Midbrain (tissue), 1 donor: ENCODE measurements around the gene UNC93B1.

Experiments used
- DNase-seq: peaks from one replicate; lab custom pipeline; 2025; lab: John Stamatoyannopoulos, UW

Gene UNC93B1

DNA sequence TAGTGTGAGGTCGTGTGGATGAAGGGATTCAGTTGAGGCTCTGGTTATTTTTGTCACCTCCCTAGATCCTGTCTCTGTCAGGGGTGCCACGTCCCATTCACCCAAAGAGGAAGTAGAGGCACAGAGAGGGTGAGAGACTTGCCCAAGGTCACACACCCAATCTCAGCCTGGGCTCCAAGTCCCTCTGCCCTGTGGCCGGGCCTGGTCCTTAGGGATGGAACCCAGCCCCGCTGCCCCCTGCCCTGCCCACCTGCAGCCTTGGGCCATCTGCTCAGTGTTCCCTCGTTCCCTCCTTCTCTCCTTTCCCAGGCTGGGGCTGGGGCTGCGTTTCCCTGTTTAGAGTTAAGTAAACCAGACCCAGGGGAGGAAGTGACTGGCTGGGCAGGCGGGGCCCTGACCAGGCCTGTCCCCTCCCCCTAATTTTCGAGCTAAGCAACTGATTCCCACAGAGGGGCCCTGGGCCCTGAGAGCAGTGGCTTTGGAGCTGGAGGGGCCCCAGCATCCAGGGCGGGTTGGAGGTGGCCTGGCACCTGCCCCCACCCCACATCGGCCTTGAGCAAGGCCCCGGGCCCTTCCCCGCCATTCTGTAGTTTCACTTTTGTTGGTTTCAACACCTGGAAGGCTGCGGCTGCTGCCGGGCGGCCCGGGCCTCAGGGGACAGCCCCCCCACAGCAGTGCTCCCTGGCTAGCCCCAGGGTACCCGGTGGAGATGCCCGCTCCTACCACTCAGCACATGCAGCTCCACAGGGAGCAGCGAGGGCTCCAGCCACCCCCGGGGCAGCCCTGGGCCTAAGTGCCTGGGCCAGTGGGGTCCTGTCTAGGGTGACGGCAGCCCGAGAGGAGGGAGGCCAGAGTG is 36.4 kb upstream of the UNC93B1 start:
- DNase-seq: no peak

DNA sequence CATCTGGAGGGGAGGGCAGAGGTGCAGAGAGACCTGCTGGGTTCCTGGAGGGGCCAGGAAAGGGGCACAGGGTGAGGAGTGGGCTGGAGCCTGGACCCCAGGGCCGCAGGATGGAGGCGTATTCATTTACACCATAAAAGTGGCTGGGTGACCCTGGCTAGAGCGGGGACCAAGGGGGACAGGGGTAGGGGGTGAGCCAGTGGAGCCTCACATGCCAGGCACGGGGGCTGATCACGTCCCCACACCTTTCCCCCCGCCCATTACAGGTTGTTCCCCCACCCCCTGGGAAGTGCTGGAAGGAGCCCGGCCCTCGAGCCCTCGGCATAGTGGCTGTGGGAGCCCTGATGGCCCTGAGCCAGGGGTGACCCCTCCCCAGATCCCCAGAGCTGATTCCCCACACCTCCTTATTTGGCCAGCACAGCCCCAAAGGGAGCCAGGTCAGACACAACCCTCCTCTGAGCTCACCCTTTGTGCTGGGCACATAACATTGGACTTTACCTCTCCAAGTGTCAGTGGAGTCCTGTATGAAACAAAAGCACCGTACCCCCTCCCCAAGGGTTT is 35.7 kb upstream of the UNC93B1 start:
- DNase-seq: no peak

DNA sequence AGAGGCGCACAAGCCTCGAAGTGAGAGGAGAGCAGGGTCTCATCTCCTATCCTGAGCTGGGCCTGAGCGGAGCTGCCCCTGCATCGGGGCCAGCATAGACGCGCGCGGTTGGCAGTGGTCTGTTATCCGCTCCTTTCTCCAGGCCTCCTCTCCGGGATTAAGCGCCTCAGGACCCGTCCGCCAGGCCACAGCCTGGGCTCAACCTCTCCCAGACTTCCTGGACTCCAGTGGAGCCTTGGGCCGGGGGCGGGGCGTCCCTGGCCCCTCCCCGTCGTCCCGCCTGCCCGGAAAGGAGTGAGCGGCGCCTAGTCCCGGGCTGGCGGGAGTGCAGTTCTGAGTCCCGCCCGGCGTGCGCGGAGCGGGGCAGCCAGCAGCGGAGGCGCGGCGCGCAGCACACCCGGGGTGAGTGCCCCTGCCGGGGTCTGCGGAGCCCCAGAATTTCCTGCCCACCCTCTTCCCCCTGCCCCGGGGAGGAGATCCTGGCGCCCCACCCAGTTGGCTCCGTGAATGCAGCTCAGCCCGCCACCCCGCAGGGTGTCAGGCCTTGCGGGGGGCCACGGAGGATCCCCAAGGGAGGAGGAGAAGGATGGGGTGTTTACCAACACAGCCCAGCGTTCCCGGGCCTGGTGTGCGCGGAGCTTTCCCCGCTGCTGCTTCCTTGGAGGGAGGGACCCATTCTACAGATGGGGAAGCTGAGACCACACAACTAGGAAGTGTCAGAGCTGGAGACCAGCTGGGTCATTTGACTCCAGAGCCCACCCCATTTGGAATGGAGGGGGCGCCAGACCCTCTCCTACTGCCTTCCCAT is 35.0 kb upstream of the UNC93B1 start, which contains the start of gene TCIRG1:
Gene TCIRG1, plus strand, starts transcription at position 308 of the 808 bp plus-strand sequence. CDS start 2,247 bp downstream, outside the sequence.
- DNase-seq: peak; percentile 55

DNA sequence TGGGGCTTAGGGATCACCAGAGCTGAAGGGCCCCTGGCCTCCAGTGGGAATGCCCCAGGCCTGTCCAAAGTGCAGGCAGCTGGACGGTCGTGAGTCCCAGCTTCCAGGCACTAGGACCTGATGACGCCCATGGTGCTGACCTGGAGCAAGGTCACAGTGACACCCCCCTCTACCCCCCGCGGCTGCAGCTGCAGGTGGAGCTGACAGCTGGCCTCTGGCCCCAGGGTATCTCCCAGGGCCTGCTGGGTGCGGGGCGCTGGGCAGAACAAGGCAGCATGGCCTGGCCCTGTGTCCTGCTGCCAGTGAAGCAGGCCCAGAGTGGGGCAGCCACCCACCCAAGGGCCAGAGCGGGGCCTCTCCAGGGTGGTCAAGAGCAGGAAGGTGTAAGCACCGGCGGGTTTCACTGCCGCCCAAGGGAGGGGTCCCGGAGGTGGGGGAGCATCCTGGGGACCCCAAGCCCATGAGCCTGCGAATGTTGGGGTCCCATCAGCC is 34.4 kb upstream of the UNC93B1 start:
- DNase-seq: no peak

DNA sequence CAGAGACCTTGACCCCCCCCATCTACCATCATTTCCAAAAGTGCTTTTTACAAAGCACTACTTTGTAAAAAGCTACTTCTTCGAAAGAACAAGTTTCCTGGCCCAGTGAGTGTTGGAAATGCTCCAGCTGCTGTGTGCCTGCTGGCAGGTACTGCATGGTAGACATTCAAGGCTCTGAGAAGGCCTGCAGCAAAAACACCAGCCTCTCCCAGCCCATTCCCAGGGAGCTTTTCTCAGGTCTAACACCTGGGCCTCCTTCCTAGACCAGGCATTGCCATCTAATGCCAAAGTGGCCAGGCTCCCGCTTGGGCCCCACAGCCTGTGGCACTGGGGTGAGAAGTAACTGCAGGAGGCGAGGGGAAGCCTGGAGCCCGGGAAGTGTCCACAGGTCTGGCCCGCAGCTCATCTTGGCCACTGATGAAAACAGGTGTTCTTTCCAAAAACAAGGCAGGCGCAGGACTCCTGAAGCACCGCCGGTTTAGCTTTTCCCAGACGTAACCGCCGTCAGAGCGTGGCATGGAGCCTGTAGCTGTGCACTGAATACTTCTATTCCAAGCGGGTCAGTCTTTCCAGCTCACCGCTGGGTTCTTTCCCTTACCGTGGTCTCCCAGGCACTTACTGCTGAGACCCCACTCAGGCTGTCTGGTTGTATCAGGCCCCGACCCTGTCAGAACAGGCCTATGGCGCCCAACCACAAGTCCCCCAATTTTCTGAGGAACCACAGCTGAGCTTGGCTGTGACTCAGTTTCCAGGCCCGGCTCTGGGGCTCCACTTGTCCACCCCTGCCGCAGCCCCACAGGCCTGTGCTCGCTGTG is 33.7 kb upstream of the UNC93B1 start:
- peak; percentile 30 for DNase-seq

DNA sequence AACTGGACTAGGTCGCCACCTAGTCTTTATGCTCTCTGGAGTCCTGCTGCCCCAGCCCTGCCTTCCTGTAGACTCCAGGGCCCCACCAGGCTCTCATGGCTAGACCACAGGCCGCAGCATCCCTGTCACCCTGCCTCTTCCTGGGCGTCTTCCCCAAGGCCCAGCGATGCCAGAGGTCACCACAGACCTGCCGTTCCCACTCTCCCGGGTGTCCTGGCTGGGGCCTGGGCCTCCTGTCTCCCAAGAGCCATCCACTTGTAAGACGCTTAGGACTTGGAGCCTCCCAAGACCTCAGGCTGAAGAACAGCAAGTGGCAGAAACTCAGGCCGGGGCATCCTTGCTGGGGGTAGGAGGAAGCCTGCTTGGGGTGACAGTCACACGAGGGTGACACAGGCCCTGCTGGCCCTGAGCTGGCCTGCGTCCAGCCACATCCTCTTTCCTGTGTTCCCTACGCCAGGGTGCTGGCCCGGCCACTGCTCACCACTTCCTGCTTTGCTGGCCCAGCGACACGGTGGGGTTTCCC is 32.9 kb upstream of the UNC93B1 start:
- DNase-seq: no peak

DNA sequence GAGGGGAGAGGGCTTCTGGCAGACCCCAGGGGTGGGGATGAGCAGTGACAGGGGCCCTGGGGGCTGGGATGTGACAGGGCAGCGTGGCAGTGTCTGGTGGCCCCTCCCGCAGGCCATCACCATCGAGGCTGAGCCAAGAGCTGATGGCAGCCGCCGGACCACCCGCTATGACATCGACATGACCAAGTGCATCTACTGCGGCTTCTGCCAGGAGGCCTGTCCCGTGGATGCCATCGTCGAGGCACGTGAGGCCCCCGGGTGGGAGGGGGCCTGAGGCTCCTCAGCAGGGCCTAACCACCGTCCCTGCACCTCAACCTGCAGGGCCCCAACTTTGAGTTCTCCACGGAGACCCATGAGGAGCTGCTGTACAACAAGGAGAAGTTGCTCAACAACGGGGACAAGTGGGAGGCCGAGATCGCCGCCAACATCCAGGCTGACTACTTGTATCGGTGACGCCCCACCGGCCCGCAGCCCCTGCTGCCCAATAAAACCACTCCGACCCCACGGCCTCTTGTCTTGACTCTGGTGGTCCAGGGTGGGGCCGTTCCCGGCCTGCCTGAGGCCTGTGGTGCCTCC is 32.3 kb upstream of the UNC93B1 start:
- DNase-seq: no peak

DNA sequence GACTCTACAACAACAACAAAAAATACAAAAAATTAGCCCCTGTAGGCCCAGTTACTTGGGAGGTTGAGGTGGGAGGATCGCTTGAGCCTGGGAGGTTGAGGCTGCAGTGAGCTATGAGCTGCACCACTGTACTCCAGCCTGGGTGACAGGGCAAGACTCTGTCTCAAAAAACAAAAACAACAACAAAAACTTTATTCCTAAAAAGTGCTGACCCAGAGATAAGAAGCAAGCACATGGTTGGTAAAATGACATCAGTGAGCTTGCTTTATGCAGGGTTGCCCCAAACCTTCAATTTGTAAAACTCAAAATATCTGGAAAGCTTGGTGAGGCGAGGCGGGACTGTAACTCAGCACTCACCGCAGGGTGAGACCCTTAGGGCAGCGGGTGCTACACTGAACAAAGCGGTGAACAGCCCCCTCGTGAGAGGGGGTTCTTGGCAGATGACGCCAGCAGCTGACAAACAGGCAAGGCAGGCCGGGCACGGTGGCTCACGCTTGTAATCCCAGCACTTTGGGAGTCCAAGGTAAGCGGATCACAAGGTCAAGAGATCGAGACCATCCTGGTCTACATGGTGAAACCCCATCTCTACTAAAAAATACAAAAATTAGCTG is 31.5 kb upstream of the UNC93B1 start:
- DNase-seq: no peak

DNA sequence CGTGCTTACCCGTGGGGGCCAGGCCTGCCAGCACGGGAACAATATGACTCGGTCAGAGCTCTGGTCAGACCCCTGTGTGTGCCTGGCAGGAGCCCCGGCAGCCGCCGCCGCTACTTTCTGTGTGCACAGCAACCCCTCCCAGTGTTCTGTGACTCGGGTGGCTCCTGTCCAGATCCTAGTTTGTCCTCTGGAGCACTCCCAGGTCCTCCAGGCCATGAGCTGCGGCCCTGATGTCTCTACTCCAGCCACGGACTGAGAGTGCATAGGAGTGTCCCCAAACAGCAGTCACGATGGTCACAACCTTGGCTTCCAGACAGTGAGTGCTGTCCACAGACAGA is 29.8 kb upstream of the UNC93B1 start:
- no peak for DNase-seq

DNA sequence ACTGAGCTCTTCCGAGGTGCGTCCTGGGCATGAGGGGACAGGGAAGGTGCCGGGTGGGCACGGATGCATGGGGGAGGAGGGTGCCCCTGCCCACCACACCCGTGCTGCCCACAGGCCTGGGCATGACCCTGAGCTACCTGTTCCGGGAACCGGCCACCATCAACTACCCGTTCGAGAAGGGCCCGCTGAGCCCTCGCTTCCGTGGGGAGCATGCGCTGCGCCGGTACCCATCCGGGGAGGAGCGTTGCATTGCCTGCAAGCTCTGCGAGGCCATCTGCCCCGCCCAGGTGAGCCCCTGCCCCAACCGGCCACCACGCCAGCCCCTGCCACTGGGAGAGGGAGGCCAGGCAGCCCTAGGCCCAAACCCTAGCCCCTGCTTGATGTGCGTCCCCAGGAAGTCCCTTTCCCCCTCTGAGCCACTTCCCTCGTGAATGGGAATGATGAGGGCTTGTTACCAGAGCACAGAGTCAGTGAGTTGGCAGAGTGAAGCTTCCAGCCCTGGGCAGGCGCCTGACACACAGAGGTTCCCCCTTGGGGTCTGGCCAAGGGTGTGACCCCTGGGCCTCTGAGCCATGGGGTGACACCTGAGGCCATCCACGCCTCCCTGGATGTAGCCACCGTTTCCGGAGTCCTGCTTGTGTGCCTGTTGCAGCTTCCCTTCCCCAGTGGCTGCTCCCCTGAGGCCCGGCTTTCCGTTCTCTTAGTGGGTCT is 29.3 kb upstream of the UNC93B1 start:
- DNase-seq: no peak

DNA sequence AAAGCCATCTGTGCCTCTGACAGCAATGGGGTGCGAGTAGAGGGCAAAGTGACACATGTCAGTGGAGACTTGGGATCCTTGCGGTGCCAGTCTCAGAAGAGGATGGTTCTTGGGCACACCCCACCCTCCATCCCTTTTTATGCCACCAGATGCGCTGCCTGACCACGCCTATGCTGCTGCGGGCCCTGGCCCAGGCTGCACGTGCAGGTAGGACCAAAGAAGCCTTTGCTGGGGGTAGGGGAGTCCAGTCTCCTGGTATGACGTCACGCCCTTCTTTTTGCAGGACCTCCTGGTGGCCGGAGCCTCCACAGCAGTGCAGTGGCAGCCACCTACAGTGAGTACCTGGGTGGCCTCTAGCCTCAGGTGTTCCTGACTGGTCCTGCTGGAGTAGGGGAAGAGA is 28.1 kb upstream of the UNC93B1 start:
- no peak for DNase-seq

DNA sequence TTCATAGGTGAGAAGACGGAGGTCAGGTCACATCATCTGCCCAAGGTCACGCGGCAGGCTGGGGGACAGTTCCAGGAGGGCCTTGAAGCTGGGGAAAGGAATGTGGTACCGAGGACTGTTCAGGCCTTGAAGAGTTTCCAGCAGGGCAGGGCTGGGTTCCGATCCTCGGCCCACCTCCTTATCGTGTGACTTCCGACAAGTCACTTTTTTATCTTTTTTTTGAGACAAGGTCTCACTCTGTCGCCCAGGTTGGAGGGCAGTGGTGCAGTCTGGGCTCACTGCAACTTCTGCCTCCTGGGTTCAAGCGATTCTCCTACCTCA is 27.2 kb upstream of the UNC93B1 start:
- no peak for DNase-seq

DNA sequence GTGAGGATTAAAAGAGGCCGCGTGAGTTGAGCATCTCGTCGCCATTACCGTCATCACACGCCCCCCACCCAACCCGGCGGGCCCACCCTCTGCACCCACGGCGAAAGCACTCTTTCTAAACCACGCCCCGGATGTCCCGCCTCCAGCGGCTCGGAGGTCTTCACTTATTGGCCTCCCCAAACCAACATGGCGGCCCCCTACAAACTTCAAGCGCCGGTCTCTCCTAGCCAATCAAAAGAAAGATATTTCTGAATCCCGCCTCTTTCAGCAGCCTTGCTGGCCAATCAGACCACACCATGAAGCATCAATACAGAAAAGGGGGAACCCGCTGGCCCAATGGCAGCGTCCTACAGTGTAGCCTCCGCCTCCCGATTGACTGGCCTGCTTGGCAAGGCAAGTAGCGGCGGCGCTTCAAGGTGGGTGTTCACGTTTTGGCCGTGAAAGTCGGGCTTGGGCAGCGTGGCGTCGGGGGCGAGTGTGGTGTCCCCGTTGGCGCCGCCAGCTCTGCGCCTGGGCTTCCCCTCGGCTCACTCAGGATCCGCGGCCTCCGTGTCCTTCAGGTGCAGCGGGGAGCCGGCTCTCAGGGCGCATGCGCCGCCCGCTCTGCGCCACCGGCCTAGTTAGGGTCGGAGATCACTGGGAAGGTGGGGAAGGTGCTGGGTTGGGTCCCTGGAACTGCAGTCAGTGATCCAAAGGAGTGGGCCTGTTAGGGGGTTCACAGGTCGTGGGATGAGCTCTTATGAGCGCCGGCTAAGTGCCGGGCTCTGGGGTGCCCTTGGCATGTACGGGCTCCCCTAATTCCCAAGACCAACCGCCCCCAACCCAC is 26.6 kb upstream of the UNC93B1 start, which contains the start of gene NDUFS8:
Gene NDUFS8, plus strand, starts transcription at position 364 of the 826 bp plus-strand sequence. CDS start 1,471 bp downstream, outside the sequence.
- DNase-seq: peak; percentile 99

DNA sequence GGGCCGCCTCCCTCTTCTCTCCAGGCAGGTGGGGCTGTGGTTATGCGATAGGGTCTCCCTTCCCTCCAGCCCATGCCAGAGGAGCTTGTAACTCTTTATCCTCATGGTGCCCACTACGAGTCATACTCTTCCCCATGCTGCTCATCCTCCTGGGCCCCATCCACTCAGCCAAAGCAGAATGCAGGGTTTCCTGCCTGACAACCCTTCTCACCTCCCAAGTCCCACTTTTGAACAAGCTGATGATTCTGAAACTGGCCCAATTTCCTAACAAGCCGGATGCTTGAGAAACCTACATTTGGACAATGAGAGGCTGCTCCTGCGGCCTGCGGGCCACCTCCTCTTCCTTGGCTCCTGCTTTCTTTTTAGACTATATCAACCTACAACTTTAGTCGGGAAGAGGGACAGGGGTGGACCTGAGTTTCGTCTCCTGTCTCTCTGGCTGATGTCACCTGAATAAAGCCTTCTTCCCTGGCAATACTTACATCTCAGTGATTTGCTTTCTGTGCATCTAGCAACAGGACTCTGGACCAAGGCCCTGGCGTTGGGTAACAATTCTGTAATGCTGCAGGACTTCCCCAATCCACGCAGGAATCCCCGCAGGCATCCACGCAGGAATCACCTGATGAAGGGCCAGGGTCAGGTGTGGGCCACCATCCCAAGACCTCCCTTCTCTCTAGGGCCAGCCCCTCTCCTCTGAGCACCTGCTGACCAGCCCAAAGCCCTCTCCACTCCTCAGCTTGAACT is 25.1 kb upstream of the UNC93B1 start:
- DNase-seq: no peak

DNA sequence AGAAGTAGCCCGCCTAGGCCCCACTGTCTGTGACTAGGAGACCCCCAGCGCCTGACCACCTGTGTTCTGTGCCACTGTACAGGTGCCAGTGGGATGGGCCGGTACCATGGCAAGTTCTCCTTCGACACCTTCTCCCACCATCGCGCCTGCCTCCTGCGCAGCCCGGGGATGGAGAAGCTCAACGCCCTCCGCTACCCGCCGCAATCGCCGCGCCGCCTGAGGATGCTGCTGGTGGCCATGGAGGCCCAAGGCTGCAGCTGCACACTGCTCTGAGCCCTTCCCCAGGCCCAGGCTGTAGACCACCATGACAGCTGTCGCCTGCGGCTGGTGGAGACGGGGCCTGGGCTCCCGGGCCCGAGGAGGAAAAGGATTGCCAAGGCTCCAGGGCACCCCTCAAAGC is 23.8 kb upstream of the UNC93B1 start:
- no peak for DNase-seq

DNA sequence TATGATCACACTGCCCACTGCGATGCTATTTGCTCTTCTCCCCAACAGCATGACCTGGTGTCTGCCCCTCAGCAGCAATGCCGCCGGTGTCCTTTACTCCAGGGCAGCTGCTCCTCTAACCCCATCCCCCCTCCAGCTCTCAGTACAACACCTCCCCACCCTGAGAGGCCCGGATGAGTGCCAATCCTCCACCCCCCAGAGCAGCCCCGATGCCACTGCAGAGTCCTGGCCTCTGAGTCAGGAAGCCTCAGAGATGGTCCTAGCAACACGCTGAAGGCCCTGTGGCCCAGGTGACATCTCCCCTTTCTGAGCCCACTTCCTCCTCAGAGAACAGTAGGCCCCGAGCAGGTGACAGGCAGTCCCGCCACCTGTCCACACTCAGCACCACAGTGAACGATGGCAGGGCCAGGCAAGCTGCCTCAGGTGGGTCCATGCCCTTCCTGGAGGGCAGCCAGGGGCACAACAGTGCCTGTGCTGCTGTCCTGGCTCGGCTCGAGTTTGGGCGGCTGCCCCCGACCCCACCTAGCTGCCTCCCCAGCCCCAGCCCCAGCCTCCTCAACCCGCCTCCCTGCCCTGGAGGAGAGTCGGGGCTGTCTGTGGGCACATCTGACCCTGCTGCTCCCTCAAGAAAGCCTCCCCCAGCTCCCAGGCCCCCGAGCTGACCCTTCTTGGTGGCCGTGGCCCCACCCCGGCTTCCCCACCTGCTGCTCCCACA is 22.7 kb upstream of the UNC93B1 start:
- no peak for DNase-seq

DNA sequence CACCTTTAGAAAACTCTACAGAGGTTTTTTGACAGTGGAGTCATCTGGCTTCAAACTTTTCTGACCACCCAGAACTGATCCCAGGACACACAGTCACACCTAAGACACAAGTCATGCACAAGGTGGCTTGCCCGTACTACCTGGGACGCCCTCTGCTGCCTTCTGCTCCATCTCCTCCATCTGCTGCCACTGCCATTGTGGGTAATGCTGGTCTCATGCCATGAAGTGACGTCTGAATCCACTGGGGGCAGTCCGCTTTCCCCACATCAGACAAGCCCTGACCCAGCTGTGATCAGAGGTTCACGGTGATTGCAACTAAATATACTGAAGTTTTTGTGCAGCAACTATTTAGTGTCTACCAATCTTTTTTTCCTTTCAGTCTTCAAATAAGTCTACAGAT is 21.1 kb upstream of the UNC93B1 start:
- no peak for DNase-seq

DNA sequence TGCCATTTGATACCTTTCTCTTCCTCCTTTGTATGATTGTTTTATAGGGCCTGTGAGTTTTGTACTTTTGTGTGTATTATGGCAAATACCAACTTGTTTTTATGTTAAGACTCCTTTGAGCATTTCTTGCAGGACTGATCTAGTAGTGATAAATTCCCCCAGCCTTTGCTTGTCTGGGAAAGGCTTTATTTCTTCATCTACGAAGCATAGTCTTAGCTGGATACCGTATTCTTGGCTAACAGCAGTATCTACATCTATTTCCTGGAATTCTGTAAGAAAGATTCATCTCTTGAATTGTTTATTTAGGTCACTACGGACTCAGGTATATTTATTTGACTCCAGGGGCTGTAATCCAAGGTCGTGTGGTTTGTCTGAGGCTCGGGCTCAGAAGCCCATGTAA is 20.6 kb upstream of the UNC93B1 start:
- no peak for DNase-seq
